DMS153 (cell line): Measurements from ENCODE around the gene LAX1.
"Not testable (repeated sequence)": the region's sequence is repeated elsewhere in the genome, so short reads cannot be mapped to it uniquely, and the experiment has no call there.

Experiments
- DNase-seq: peaks from one replicate; lab custom pipeline; 2025; lab: John Stamatoyannopoulos, UW

The LAX1 gene, protein sequence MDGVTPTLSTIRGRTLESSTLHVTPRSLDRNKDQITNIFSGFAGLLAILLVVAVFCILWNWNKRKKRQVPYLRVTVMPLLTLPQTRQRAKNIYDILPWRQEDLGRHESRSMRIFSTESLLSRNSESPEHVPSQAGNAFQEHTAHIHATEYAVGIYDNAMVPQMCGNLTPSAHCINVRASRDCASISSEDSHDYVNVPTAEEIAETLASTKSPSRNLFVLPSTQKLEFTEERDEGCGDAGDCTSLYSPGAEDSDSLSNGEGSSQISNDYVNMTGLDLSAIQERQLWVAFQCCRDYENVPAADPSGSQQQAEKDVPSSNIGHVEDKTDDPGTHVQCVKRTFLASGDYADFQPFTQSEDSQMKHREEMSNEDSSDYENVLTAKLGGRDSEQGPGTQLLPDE

DNA sequence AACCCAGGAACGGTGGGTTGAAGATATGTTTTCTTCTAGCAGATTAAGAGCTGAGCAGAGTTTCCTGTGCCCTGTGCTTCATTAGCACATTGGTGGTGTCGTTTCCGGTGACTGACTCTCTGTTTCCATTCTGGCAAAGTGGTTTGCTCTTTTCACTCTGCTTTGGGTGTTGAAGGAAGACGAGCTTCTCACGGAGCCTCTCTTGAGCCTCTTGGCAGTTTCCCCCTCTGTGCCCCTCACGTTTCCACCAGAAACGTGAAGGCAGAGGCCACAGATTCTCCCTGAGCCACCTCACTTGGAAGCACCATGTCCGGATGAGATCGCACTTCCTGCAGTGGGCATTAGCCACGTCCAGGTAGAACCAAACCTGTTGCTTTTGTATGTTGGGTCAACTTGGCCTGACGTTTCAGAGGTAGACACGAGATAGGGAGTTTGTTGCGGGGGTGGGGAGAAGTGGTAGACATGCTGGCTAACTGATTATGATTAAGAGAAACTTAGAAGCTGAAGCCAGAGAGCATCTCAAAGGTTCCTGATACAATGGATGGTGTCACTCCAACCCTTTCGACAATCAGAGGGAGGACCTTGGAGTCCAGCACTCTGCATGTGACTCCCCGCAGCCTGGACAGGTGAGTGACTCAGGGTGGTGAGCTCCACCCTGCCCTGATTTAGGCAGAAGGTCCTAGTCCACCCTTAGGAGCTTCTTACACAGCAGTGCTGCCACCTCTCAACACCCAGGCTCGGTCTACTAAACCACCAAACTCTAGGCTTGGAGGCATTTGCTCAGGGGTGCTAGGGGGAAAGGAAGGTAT lies at the start of gene LAX1:
Gene LAX1 (plus strand): TSS at position 155 of the 809 bp plus-strand sequence. CDS start 383 bp downstream, at position 538.
- no peak for DNase-seq

DNA sequence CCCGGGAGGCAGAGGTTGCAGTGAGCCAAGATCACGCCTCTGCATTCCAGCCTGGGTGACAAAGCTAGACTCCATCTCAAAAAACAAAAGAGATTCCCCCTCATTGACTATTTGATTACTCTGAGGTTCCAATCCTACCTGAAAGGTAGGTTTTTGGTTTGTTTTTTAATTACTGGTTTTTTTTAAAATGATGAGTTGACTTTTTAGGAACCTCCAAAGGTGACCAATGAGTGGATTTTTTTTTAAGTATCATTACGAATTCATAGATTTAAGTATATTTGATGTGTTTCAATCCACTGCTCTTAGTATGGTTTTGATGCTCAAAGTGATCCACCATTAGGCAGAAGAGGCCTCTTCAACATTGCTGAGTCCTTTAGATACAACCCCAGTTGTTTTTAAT lies 47.9 kb upstream of the LAX1 start:
- no peak for DNase-seq

DNA sequence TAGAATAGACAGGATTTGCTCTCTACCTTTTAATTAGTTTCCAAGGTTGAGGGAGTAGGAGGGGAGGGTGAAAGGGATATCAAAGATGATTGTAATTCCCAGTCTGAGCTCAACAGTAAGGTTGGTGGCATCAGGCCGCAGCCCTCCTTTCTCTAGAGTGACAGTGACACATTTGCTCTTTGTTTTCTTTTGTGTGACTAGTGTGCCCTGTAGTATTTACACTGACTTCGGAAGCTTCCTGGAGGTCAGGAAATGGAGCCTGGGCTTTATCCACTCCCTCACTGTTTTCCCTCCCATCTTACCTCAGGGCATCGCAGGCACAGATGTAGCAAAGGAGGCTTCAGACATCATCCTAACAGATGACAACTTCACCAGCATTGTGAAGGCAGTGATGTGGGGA lies 44.7 kb upstream of the LAX1 start:
- DNase-seq, result peak; percentile 77

DNA sequence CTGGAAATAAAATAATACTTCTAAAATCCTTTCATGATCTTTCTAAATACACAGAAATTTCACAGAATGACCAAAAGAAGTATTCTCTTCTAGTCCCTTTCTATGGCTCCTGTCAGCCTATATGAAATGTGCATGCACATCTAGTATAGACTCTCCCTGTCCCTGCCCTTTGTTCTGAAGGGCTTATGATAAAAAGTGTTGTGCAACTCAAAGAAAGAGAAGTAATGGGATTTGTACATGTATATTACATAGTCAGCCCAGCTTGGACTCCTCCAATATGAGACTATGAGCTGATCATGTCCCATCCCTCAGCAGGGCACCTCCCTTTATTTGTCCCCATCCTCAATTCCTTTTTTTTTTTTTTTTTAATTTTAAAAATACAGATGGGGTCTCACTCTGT lies 42.1 kb upstream of the LAX1 start:
- no peak for DNase-seq

DNA sequence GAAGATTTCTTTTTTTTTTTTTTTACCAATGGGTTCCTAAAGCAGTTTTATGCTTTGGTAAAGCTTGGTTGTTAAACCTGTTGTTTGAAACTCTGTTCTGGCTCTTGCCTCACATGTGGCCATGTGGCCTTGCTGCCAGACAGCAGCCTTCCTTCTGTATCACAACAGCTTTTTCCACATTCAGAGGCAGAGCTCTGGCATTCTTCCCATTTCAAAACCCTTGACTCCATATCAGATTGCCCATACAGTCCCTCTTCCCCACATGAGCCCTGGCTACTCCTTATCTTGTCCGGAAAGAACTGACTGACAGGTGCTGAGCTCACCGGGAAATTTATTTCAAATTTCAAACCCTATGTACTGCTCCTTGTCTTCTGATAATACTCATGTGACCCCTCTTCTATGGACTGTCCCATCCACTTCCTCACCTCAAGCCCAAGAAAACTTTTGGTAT lies 38.5 kb upstream of the LAX1 start:
- DNase-seq, result no peak

DNA sequence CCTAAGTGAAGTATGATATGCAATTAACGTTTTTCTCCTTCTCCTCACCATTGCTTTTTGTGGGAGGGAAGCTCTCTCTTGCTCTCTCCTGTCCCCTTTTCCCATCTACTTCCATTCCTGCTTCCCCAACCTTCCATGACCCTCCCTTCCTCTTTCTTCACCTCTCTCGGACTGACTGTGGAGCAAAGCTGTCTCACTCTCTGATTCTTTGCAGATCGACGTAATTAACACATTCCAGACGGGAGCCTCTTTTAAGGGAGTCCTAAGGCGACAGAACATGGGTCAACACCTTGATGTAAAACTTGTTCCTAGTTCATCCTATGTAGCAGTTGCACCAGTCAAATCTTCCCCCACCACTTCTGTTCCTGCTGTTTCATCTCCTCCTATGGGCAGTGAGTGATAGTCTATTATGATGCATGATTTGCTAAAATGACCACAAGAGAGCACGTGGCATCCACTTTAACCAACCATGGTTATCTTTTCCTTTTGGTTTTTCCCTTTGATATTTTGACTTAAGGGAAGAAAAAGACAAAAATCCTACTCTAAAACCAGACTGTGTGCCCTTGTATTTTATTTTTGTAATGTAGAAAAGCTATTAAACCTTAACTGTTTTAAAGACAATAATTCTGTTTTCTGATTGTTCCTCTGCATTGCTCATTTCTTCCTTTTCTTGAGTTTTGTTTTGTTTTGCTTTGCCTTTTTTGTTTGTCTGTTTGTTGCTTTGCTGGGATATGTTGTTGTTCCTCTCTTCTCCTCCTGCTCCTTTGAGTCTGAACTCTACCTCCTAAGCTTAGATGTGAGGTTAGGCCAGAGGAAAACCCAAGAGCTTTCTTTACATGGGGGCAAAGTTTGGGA lies 31.7 kb upstream of the LAX1 start:
- DNase-seq, result no peak

DNA sequence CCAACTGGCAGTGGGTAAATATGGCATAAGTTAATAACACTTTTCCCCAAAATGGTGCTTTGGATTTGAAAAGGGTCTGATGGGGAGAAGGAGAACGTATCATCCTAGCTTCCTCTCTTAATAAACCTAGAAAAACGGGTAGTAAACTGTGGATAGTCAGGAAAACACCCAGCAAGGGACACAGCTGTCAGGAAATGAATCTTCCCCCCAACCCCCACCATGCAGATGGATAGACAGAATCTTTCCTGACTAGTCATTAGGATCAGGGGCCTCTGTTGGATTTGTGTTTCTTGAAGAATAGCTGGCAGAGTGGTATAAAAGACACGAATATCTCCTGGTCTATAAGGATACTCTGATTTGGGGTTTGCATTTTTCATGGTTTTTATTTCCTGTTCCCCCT lies 22.5 kb upstream of the LAX1 start:
- DNase-seq, result no peak

DNA sequence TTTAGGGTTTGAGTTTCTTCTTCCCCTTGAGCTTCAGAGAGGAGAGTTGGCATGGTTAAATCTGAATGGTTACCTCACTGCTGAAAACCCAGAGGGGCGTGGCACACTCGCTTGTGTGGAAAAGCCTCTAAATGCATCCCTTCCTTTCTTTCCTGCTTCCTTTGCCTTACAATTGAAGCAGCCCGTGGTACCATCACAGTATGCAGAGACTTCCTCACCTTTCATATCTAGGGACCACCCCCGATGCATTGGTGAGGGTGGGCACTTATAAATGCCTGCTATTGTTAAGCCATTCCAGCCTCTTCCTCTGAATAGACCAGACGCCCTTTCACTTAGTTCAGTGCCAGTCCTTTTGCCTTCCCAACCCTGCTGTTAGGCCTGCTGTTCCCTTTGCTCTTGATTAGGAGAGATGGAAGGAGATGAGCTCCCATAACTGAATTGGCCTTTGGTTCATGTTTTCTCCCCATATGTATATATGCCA lies 21.9 kb upstream of the LAX1 start:
- no peak for DNase-seq

DNA sequence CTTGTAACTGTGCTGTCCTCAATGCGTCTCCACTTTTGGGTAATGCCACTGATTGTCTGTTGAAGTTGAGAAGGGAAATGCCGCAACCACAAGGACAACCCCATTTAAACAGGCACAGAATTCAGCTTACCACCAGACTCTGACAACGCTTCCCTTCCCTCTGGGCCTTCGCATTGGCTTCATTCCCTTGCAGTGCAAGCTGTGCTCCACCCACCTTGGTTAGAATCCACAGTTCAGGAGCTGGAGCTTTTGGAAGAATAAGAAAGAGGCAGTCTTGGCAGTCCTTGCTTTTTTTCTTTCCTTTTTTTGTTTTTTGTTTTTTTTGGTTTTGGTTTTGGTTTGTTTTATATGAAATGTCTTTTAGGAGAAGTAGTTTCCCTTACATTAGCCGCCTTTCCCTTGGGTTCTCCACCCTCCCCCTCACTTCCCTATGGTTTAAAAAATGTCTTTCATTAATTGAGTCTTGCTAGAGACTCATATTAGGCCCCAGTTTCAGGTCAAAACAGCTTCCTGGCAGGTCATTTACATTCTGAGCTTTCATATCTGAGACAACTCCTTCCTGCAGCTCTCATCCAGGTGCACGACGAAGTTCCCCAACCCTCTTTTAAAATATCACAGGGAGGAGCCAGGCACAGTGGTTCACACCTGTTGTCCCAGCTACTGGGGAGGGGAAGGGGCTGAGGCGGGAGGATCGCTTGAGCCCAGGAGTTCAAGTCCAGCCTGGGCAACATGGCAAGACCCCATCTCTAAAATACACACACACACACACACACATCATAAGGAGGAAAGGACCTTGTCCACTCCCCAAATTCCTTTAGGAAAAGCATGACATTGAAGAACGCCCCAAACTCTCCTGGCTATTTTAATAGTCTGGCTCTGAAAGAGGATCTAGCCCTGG lies 20.7 kb upstream of the LAX1 start:
- no peak for DNase-seq

DNA sequence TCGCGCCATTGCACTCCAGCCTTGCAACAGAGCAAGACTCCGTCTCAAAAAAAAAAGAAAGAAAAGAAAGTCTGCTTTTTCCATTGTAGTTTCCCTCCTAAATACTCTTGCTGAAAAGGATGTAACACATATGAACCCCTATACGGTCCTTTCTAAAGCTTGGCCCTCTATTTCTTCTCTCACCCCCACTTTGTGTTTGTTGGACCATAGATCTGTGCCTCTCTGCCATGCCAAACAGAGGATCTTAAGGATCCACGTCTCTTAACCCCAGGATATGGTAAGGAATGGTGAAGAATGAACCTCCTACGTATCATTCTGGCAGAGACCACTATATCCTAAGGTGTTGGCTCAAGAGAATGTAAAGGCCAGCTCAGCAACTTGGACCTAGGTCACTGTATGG lies 18.7 kb upstream of the LAX1 start:
- DNase-seq, result no peak

DNA sequence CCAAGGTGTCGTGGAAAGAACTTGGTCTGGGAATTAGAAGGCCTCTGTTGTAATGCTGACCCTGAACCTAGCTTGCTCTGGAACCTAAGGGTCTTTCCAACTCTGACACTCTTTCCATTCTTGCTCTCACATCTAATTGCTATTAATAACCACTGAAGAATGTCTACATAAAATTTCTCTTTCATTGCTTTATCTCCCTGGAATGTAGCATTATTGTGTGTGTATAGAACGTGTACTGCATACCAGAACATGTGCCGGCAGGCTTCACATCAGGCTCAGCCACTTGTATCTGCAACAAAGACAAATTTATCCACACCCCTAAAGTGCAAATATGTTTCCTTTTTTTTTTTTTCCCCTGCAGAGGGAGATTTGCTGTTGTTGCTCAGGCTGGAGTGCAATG lies 13.9 kb upstream of the LAX1 start:
- DNase-seq, result no peak

DNA sequence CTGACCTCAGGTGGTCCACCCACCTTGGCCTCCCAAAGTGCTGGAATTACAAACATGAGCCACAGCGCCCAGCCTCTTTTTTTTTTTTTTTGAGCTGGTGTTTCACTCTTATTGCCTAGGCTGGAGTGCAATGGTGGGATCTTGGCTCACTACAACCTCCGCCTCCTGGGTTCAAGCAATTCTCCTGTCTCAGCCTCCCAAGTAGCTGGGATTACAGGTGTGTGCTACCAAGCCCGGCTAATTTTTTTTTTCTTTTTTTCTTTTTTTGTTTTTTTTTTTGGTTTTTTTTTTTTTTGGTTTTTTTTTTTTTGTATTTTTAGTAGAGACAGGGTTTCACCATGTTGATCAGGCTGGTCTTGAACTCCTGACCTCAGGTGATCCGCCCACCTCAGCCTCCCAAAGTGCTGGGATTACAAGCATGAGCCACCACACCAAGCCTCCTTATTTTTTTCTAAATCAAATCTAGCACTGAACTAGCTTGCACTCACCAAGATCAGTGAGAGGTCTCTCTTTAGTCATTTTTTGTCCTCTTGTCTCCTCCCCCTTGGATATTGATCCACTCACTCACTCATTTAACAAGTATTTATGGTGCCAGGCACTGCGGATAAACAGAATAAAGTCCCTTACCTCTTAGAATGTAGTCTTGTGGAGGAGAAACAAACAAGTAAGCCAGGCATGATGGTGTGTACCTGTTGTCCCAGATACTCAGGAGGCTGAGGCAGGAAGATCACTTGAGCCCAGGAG lies 13.2 kb upstream of the LAX1 start:
- not testable (repeated sequence) for DNase-seq

DNA sequence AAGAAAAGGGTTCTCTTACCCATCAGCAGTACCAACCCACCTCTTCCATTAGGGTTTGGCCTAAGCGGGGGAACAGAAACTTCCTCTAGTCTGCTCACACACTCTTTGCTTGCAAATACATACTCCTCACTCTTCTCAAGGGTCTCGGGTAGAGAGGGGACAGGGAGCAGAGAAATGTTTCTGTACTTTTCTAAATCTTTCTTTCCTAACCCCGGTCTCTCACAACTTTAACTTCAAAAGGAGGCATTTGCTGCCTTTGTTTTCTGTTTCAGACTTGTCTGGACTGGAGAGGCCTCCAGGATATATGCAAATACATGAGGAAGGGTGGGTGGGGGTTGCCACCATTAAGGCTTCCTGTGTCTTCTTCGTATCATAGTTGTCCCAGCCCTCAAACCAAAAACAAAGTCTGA lies 10.5 kb upstream of the LAX1 start:
- DNase-seq, result no peak

DNA sequence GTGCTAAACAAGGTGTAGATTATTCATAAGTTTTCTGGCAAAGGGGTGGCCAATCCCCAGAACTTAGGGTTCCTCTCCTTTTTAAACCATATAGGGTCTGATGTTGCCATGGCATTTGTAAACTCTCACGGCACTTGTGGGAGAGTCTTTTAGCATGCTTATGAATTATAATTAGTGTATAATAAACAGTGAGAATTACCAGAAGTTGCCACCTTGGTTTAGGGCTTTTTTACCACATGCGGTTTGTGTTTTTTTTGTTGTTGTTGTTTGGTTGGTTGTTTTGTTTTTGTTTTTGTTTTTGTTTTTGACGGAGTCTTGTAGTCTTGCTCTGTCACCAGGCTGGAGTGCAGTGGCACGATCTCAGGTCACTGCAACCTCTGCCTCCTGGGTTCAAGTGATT lies 8.9 kb upstream of the LAX1 start:
- DNase-seq, result no peak

DNA sequence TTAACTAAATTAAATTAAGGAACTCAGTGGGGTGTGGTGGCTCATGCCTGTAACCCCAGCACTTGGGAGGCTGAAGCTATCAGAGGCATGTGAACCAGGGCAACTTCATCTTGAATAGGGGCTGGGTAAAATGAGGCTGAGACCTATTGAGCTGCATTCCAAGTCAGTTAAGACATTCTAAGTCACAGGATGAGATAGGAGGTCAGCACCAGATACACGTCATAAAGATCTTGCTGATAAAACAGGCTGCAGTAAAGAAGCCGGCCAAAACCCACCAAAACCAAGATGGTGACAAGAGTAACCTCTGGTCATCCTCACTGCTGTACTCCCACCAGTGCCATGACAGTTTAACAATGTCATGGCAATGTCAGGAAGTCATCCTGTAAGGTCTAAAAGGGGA lies 6.2 kb upstream of the LAX1 start:
- not testable (repeated sequence) for DNase-seq

DNA sequence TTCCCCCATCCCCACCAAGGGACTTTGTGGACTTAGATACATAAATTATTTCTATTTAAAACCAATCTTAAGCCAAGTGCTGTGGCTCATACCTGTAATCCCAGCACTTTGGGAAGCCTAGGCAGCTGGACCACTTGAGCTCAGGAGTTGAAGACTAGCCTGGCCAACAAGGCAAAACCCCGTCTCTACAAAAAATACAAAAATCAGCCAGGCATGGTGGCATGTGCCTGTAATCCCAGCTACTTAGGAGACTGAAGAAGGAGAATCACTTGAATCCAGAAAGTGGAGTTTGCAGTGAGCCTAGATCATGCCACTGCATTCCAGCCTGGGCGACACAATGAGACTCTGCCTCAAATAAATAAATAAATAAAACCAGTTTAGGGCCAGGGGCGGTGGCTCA lies 4.5 kb upstream of the LAX1 start:
- DNase-seq, result no peak

DNA sequence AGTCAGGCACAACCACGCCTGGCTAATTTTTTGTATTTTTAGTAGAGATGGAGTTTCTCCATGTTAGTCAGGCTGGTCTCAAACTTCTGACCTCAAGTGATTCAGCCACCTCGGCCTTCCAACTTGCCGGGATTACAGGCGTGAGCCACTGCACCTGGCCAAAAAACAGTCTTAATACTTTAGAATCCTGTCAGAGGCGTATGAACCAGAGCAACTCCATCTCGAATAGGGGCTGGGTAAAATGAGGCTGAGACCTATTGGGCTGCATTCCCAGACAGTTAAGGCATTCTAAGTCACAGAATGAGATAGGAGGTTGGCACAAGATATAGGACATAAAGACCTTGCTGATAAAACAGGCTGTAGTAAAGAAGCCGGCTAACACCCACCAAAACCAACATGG lies 3.0 kb upstream of the LAX1 start:
- not testable (repeated sequence) for DNase-seq

DNA sequence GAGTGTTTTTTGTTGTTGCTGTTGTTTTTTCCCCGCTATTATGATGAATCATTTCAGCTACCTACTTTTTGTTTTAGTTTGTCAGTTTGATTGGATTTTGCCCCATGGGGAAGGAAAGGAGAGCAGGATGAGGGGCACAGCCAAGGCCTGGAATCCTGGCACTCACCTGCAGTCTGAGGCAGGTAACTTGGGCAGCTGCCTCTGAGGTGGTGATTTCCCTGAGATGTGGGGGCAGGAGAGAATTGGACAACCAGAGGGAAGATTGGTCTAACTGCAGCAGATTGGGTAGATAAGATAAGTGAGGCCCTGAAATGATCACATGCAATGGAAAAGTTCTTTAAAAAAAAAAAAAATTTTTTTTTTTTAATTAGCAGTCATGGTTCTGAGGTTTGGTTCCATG lies 1.5 kb upstream of the LAX1 start:
- DNase-seq, result no peak

DNA sequence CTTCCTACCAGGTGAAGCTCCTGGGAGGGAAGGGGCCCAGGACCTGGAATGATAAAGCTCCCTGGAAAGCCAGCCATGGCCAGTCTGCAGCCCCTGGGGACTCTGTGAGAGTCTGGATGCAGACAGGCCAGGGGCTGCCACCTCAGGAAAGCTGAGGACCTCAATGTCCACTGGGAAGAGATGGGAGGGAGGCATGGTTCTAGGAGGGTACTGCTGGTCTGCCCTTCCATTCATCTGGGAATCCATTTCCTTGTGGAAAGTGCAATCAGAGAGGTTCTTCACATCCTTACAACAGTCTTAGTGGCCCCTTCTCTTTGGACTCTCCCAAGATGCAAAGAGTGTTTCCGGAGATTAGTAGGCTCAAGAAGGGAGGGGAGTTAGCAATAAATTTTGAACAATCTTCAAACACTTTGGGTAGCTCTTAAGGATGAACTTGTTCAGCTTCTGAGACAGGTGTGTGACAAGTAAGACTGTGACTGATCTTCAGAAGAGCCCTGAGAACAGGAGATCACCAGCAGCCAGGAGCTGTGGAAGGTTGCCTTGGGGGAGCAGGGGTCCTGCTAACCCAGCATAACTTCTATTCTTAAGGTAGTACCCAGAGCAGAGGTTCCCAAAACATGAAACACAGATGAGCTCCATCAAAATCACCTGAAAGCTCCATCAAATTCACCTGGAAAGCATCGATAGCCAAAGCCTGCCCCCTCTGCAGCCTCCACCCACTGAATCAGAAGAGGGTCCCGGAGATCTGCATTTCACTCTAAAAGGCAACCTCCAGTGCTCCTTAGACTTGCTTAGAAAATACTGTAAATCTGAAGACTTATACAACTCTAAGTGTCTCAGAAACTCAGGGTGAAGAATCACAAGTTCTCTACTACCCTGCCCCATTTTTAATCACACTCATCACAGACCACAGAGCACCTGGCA lies 616 bp upstream of the LAX1 start:
- no peak for DNase-seq
